Heart left ventricle (tissue), 13 donors: Measurements from ENCODE around the gene KANSL2.

Experiments
- POLR2A ChIP-seq, 2 donors: fragments of 450-650 bp; IDR thresholded peaks; one replicate each; pipeline ENCODE4 v1.6.1; 2017; ENCODE audit warnings: antibody characterized with exemption in 2 of 2, mild to moderate bottlenecking in 2 of 2, moderate library complexity in 2 of 2
- TF ChIP-seq, protein P1 (sequence below), 12 donors: fragments of 200-600 bp; sonication (generic) in 4 of 12; IDR thresholded peaks; one replicate each; pipeline versions ENCODE4 v1.5.0 to v1.8.0; 2018 to 2022; ENCODE audit warnings: antibody characterized with exemption in 12 of 12, mild to moderate bottlenecking in 5 of 12
- donor health status: ischemic (EF 13 %, LVEDD 7.1; RV severe dilation, severe dysfunction).
- donor health status: DM: no; HTN: yes; CAD: no.
- donor health status: DM: no; HTN: no; CAD: no.
- donor health status: ischemic (EF 25% LVEDD 6.9; RV normal size, moderate dysfunction).
- donor health status: ischemic (EF 25% LVEDD 5.7; RV mildly dilated, moderate dysfunction).
- donor health status: ischemic (EF 35%, LVEDD 5.7; RV mildly dilated, moderate dysfunction).
- donor health status: nonischemic (EF 11% LVEDD 7.7; RV severe dilation, severe dysfunction).
- donor health status: DM: yes; HTN: yes; CAD: no.
- donor health status: PGD.
- donor health status: ischemic (EF 29% LVEDD 5.4; RV normal size, mild dysfunction).
- donor health status: nonischemic (EF 23%, LVEDD 6.1; RV moderate dilation, normal function).

DNA sequence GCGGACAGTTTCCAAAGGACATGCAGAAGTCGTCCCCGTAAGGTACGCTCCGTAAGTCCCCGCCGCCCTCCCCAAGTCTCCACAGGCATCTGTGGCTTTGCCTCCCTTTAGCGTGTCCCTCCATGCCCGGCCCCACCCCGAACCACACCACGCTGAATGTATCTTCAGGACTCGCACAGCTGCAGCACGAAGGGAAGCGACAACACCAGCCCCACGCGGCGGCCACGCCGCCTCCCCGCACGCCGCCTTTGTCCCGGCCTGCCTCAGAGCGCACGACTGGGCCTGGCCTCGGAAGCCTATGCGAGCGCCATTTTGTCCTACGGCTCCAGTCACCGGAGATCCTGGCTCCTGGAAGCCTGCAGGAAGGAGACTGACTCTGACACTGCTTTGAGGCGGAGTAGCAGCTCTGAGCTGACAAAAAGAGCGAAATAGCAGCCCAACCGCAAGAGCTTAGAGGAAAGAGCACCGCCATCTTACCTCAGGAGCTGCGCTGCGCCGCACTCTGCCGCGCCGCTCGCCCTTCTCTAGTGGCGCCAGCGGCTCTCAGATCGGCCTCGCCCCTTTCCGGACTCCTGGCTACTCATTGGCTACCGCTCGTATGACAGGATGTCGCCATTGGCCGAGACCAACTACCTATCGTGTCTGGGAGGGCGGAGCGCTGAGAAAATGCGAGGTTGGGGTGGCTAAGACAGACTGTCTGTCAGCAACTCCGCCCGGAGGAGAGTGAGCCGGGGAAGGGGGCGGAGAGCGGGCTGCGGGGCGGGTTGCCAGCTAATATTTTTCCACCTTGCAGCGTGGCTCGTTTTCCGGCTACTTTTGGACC lies at the start of gene KANSL2:
- TF ChIP-seq POLR2A (IDR thresholded peaks at IDR 0.05) = peak; percentile 93 to 99
- TF ChIP-seq, protein P1, sequence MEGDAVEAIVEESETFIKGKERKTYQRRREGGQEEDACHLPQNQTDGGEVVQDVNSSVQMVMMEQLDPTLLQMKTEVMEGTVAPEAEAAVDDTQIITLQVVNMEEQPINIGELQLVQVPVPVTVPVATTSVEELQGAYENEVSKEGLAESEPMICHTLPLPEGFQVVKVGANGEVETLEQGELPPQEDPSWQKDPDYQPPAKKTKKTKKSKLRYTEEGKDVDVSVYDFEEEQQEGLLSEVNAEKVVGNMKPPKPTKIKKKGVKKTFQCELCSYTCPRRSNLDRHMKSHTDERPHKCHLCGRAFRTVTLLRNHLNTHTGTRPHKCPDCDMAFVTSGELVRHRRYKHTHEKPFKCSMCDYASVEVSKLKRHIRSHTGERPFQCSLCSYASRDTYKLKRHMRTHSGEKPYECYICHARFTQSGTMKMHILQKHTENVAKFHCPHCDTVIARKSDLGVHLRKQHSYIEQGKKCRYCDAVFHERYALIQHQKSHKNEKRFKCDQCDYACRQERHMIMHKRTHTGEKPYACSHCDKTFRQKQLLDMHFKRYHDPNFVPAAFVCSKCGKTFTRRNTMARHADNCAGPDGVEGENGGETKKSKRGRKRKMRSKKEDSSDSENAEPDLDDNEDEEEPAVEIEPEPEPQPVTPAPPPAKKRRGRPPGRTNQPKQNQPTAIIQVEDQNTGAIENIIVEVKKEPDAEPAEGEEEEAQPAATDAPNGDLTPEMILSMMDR (IDR thresholded peaks at IDR 0.05) = no peak
